ENCODE data around the gene EXOC4.

GRCh38 chr7:133662276-133662675 is 409.4 kb downstream of the EXOC4 start:
- no peak for TF ChIP-seq CTCF (IDR thresholded peaks at IDR 0.05)
- no peak for TF ChIP-seq POLR2A (IDR thresholded peaks at IDR 0.05)

Data from ovary (tissue), 3 donors.